ENCODE results near the gene SCN3B.

SCN3B gene

DNA sequence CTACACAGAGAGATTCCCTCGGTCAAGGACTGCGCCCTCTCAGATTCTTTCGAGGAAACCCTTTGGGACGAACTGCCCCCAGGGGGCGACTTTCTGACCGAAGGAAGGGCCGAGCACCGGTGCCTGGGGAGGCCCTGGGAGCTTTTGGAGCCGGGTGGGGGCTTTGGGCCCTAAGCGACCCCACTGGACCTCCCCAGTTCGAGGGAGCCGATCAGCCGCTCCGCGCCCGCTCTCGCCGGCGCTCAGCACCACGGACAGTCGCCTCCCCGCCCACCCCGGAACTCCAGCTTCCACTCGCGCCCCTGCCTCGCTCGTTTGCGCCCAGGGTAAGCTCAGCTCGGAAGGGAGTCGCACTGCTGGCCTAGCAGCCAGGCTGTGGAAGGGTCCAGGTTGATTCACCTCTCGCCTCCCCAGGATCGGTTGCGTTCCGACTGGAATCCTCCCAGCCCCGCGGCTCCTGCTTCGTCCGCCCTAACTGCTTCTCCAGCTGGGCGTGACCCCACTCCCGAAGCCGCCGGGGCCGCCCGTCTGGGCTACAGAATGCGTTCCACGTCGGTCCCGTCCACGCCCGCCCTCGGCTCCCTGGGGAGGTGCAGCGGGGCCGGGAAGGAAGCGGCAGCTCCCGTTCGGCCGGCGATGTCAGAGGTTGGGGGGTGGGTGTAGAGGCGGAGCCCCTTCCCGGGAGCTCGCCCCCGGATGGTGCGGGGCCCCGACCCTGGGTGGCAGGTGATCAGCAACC lies 428 bp downstream of the SCN3B start:
- DNase-seq: peak; percentile 15

DNA sequence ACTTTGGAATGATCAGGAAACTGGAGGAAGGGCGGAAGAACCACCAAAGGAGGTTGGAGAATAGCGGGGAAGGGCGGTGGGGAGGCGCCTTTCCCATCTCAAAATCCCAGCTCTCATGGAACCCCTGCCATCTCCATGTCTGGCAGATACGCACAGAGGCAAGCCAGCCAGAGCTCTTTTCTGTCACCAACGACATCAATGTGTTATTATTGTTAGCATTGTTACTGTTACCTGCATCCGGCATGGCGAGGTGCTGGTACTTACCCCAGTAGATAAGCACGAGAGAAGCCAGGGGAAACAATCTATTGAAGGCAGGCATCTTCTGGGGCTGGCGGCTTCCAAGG lies 969 bp downstream of the SCN3B start:
- no peak for DNase-seq

DNA sequence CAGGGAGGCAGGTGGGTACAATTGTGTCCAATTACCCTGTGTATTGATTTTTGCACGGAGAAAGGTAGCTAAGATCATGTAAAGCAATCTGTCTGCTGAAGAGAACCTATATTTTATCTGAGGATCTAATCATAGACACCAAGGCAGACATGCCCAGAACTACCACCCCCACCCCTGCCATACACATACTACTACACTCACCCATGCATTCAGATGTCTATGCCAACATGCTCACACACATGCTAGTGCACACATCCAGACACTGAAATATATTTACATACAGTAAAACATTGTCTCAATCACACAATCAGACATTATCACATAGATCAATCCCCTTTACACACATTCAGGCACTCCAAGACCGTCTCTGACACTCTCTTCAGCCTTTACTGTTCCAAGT lies 1.8 kb downstream of the SCN3B start:
- no peak for DNase-seq

DNA sequence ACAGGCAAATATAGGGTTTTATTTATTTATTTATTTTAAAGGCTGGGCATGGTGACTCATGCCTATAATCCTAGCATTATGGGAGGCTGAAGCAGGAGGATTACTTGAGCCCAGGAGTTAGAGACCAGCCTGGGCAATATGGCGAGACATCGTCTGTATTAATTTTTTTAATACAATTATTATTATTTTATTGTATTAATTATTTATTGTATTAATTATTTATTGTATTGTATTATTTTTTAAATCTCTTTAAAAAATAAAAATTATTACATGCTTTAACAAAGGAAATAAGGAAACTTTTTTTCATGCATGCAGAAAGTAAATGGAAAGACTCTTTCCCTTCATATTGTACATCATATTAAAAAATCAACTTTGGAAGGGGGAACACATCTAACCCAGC lies 3.5 kb downstream of the SCN3B start:
- no peak for DNase-seq

DNA sequence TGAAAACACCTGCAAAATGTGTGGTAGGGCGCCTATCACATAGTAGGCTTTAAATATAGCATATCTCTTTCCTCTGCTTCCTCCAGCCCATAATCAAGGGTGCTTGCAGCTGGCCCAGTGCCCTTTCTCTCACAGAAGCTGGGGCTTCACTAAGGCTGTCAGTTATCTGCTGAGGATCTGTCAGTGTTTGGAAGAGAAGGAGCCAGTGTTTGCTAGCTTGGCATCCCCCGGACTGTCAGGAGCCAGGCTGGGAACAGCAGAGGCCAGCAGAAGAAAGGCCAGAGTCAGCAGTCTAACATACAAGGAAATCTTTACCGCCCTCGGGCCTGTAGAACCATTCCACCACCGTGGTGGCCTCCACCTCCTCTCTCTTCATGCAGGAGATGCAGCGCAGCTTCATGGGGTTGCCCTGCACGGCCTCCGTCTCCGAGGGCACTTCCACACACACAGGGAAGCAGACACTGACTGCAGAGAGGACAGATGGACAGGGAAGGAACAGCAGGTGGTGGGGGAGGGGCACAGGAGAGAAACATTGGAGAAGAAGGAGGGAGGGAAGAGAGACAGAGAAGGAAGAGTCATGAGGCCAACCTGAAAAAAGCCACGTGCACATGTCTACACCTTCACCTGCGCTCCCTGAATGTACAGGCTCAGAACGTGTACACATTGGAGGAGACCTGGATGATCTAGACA lies 9.0 kb downstream of the SCN3B start:
- DNase-seq: no peak

DNA sequence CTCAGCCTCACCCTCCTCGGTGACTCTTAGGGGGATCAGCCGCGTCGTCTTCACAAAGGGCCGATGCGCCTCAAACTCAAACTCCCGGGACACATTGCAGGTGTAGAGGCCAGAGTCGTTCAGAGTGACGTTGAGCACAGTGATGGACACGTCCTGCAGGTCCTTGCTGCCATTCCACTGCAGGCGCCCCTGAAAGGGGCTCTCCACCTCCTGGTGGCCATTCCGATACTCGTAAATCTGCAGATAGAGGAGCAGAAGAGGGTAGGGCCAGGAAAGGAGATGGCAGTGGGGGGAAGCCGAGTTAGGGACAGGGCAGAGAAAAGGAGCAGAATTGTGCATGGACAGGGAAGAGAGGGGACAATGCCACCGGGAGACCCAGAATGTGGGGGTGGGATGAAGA lies 12.0 kb downstream of the SCN3B start:
- no peak for DNase-seq

DNA sequence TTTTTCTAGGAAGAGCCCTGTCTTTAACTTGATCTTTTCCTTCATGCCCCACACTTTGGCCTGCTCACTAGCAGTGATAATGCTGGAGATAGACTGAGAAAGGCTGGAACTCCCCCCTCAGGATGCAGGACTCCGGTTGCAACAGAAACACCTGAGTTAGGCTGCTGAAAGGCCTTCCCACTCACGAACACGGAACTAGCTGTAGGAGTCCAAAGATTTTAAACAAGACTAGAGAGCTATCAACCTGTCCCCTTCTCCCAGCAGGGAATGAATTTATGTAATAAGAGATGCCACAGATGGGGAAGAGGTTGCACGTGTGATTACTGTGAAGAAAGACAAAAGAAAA lies 13.0 kb downstream of the SCN3B start:
- no peak for DNase-seq

DNA sequence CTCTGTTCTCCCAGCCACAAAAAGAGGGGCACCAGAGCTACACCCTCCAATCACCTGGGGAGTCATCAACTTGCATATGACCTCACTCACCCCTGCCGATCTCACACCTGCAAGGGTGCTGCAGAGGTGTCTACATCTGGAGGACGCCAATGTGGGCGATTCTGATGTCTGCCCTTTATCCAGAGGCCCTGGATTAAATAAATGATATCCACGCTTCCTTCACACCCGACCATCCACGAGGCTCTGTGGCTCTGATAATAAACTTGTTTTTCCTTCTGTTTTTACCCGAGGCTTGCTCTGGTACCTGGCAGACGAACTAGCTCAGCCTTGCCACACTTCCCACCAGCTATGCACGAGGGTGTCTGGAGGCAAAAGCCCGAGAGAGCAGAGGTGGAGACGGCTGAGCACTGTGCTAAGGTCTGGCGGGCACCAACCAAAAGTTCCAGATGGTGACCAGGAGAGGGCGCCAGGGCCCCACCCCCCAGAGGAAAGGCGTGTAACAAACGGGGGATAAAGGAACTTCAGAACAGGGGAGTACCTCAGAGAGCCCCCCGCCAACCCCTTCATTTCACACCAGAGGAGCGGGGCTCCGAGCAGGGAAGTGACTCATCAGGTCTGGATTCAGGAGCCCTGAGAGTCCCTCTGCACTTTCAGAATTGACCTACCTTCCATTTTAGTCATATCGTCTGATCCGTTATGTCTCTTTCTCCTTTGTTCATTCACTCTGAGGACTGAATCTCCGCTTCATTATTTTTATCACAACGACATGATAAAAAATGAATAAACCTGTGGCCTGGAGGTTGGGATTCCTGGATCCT lies 13.5 kb downstream of the SCN3B start:
- DNase-seq: peak; percentile 55

DNA sequence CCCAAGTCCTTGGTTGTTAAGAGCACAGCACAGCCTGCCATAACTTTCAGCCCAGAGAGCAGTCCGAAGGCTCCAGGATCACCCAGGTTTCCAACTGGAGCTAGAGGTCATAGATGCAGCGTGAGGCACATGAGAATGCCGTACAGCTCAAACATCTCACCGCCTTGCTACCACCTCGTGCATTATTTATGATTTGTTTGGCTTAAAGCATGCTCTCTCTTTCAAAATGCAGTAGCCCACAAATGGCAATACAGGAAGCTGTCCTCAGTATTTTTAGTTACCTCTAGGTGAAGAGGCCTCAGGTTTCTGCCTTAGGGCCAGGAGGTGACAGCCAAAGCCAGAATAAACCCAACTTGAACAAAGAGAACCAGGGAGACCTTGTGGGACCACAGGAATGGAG lies 14.4 kb downstream of the SCN3B start:
- DNase-seq: no peak

DNA sequence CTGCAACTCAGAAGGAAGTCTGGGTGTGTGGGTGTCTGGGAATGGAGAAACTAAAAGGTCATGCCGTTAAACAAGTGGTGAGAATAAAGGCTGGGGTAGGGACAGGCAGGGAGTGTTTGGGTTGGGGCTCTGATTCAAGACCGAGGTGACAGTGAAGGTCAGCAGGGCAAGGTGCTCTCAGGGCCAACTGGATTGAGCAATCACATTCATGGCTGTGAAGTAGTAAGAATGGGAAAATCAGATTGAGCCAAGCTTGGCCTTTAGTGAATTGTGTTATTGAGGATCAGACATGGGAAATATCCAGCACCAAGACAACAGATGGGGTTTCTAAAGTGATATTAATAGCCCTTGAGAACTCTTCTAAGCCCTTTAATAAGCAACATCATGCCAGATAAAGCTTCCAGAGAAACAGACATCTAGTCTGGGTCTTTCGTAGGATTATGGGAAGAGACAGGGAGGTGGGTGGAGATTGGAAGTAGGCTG lies 24.3 kb downstream of the SCN3B start:
- DNase-seq: no peak

DNA sequence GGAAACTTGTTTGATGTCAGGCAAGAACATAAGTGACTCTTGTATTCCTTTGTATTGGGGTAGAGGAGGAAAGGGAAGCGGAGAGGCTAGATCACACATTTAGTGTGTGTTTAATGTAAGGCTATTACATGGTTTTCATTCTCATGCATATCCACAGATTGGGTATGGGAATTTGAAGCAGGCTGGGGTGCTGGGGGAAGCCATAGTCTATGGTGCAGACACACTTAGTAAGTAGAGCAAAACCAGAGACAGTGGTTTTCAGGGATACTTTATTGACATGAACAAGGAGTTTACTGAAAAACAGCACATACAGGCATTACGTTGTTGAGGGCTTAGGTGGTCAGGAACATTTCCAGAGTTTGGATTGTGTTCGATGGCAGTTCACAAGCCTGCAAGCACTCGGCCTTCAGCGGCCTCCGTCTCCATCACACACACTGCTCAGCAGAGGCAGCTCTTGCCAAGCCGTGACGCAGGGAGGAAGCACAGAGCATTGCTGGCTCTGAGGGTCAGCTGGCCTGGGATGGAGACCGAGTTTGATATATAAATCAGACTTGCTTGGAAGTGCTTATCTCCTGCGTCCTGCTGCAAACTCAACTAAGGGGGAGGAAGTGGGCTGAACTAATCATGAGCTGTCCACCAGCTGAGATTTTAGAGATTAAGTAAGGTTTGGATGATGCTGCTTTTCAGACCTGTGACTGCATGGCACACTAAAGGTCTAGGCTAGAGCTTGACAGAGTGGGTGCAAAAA lies 25.3 kb downstream of the SCN3B start:
- DNase-seq: peak; percentile 5

DNA sequence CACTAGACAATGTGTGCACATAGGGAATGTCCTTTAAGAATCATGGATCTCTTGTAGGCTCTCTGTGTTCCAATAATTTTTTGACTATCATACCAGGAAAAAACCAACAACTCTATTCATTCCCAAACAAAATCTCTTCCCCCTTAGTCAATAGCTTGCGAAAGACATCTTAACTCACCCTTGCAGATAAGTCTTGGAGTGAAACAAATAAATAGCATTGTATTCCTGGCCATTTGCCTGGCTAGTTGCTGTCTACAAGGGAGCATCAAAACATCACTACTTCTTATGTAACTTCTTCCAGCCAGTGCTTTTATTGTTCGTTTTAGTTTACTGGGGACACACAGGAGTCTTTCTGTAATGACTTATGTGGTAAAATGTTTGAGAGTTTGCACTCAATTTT lies 29.4 kb downstream of the SCN3B start:
- DNase-seq: no peak

DNA sequence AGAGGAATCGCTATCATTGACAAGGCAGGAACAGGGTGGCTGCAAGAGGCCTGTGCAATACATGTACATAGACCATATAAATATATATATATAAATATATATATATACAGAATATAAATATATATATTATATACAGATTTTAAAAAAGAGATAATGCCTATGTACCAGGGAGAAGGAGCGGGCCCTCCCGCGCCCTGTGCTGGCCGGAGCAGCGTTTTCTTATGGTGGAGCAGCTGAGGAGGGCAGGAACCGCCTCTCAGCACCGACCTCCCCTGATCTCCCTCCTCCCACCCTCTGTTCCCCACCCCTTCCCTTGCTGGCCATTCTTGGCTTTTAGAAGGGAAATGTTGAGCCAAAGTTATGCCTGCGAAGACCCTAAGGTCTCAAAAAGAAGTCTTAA lies 31.8 kb downstream of the SCN3B start:
- DNase-seq: no peak

DNA sequence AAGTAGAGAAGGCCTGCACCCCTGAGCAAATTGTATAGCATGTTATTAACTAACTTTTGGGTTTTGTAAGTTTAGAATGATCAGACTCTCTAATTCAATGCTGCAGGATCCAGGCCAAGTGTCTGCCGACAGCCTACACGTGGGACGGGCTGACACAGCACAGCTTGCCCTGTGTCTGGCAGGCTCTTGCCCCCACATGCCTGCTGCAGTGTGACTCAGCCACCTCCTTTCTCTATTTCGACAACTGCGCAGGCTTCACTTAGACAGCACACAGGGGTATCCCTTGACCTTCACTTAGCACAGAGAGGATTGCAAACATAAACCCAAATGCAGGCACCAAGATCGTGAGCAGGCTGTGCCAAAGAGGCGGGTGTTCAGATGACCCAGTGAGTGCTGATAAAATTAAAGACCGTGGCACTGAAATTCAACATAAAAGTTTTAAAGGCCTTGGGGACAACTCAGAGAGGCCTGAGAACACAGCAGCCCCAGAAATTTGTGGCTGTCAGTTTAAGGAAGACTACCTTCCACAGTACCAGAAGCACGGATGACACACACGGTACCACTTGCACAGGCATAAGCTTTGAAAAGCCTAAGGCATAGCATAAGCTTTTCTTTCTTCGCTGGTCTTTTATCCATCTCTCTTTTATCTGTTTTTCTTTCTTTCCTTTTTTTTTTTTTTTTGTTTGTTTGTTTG lies 37.8 kb downstream of the SCN3B start:
- DNase-seq: no peak

DNA sequence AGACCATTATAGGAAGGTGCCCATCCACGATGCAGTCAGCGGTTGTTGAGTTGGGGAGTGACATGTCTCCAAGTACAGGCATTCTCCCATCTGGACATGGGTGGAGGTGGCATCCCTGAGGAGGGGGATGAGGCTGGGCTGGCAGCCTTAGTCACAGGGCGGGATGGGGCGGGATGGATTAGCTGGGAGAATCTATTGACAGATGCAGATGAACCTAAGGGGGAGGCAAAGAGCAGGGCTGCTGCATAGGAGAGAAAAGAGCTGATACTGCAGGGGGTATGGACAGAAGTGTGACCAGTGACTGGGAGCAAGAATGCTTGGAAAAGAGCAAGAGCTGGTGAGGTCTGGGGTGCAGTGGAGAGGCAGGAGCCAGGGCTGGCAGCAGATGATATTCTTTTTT lies 42.7 kb downstream of the SCN3B start:
- DNase-seq: no peak

DNA sequence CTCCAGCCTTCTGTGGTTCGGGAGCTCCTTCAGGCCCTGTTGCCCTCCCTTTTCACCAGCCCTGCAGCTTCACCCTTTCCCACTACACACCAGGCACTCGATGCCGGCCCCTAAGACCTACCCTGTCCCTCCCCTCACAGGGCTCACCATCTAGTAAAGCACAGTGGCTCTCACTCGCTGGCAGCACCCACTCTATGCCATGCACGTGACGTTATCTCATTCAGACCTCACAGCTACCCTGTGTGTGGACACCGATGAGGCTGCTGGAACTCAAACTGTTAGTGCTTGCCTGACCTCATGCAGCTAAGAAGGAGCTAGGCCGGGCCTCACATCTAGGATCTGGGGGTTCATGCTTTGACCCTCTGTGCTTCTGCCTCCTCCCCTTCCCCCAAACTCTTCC lies 45.5 kb downstream of the SCN3B start:
- DNase-seq: no peak

DNA sequence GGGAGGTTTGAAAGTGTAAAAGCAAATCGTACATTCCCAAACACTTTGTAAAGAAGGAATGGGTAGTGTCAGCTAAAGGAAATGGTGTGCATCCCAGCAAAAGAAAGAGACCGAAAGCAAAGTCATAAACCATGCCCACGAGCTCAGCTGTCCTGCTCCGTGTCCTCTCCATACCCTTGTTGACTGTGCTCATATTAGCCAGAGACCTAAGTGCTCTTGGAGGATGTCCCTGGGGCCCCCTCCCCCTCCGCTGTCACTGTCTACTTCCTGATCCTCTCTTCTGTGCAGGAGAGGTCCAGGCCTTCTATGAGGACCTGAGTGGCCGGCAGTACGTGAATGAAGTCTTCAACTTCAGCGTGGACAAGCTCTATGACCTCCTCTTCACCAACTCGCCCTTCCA lies 46.1 kb downstream of the SCN3B start:
- no peak for DNase-seq

DNA sequence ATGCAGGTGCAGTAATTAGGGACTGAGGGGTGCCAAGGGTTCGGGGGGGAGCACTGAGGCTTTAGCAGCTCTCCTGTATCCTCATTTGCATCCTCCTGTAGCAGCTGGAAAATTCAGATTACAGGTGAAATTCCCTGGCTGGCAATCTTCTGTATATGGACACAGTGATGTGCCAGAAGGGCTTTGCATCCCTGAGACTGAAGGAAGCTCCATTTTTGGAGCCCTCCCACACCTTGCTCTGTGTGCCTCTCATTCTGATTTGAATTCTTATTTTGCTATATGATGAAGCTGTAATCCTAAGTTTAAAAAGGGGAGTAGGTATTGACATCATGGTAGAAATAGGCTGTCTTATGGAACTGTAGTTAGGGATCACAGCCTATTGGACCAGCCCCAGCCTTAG lies 46.6 kb downstream of the SCN3B start:
- no peak for DNase-seq

DNA sequence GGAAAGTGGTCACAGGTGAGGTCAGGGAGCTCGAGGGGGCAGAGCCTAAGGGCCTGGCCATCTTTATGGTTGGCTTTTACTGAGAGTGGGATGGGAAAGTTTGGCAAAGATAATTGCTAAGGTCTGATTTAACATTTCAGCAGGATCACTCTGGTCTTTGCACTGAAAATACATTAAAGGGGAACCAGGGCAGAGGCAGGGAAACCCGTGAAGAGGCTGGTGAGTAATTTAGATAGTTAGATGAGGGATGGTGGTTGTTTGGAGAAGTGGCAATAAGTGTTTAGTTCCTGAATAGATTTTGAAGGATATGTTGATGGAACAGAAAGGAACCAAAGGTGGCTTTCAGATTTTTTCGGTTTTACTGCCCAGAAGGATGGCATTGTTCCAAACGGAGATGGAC lies 50.8 kb downstream of the SCN3B start:
- DNase-seq: no peak

DNA sequence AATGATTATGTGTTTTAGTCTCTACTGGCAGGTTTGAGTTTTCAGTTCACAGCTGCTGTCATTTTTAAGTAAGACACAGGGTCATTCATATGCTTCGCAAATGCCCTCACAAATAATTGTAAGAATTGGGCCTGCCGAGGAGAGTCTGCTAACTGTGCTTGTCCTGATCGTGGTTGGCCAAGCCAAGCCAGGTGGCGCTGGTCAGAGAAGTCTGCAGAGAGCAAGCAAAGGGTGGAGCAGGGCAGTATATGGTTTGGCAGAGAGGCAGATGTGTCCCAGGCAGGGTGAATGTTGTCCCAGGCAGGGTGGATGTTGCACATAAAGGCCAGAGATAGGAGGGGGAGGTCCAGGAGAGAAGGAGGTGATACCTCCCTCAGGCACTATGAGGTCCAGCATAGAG lies 52.7 kb downstream of the SCN3B start:
- no peak for DNase-seq

DNA sequence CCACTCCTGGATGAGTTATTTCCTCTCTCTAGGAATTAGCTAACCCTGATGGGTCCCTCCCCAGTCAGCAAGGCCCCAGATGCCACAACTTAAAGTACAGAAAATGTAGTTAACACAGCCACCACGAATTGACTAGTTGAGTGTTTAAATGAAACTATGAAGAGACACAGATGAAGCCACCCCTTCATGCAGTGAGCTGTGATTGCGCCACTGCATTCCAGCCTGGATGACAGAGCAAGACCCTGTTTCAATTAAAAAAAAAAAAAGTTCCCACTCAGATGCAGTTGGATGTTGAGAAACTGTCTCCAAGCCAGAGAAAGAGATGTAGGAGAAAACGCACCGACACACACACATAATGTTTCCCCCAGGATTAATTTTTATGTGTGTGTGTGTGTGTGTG lies 53.3 kb downstream of the SCN3B start:
- no peak for DNase-seq

DNA sequence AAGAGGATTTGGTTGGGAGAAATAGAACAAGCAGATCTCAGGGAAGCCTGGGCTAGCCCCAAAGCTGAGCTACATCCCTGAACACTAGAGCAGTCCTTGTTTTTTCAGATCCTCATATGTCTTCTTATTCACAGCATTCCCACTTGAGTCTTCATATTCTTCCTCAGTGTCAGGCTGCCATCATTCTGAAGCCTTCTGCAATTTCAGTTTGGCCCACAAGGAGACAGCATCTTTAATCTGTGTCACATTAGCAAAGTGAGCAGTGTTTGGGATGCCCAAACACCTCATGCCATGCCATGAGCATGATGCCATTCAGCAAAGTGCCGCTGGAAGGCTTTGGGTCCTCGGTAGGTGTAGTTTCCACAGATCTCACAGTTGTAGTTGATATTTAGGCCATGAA lies 56.6 kb downstream of the SCN3B start:
- DNase-seq: no peak

DNA sequence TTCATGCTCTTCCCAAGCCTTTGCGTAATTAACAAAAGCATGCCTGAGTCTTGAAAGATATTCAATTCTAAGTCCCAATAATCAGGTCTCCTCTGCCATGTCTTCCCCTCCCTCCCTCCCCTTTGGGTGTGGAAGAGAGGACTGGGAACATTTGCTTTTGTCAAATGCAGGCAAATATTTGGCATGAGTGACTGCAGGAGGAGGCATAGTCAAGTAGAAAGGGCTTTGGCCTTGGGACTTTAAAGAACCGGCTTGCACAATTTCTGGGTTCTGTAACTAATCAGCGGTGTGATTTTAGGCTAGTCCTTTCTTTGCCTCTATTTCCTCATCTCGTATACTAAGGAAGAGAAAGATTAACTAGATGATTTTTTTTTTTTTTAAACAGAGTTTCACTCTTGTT lies 59.5 kb downstream of the SCN3B start:
- DNase-seq: no peak
